ENCODE results near the gene PIP4P1. TPM values are rescaled to one million over a fixed set of nuclear protein-coding genes. Genes with fewer than 3 reads are reported as not detected.

The PIP4P1 gene
- total RNA-seq, 2 experiments from 2014 or later: 31.6 to 32.3 TPM

GRCh38 chr14:20470603-20470901, 9.3 kb upstream of the PIP4P1 start:
- H3K27me3 Mint-ChIP-seq (ENCODE audit: low read depth): no peaks in the 10 kb centered on the region
- CTCF ChIA-PET: interaction anchor here (1.1 to 1.6 kb wide), 6 partner anchors 14 to 143 kb away, joined by 3 to 7 read pairs (median 3); partner anchors contain the start of gene TEP1
- DNase-seq: no peak
- H3K4me3 Mint-ChIP-seq: peak overlapping the region; percentile 88
- H3K36me3 Mint-ChIP-seq (ENCODE audit: low read depth): peaks cover 50% of the 10 kb centered on the region
- H3K4me1 Mint-ChIP-seq (ENCODE audit: low read depth): peaks cover 48% of the 10 kb centered on the region
- H3K27ac Mint-ChIP-seq: peak overlapping the region; percentile 97
- no peaks in the 10 kb centered on the region for H3K9me3 Mint-ChIP-seq
- intact Hi-C loops (cut with micrococcal nuclease): loop anchor here (1.0 kb wide), 3 partner anchors 15 to 29 kb away; partner anchors contain the start of gene APEX1

GRCh38 chr14:20469890-20470602, 8.8 kb upstream of the PIP4P1 start:
- H3K36me3 Mint-ChIP-seq (ENCODE audit: low read depth): peaks cover 44% of the 10 kb centered on the region
- intact Hi-C loops (cut with micrococcal nuclease): loop anchor here (1.0 to 10.0 kb wide), 11 partner anchors 7 to 505 kb away; partner anchors contain the start of genes APEX1, PARP2 and PIP4P1
- H3K27ac Mint-ChIP-seq: peak overlapping the region; percentile 97
- CTCF ChIA-PET: interaction anchor here (1.1 to 1.6 kb wide), 6 partner anchors 14 to 137 kb away, joined by 3 to 7 read pairs (median 4); partner anchors contain the start of gene TEP1
- H3K9me3 Mint-ChIP-seq: no peaks in the 10 kb centered on the region
- peak; percentile 84 for DNase-seq
- no peaks in the 10 kb centered on the region for H3K27me3 Mint-ChIP-seq (ENCODE audit: low read depth)
- peak overlapping the region; percentile 88 for H3K4me3 Mint-ChIP-seq
- H3K4me1 Mint-ChIP-seq (ENCODE audit: low read depth): peaks cover 43% of the 10 kb centered on the region

- CTCF ChIA-PET: interaction anchor here (0.9 to 1.6 kb wide), 6 partner anchors 13 to 138 kb away, joined by 3 to 7 read pairs (median 5); partner anchors contain the start of genes APEX1 and OSGEP
Measured at GRCh38 chr14:20469242-20469889, 8.1 kb upstream of the PIP4P1 start, which contains the start of gene PNP. Gene PNP, plus strand, starts transcription at chr14:20469406. Its CDS starts 119 bp downstream, at chr14:20469525.

GRCh38 chr14:20468764-20469241, 7.6 kb upstream of the PIP4P1 start:
- H3K27me3 Mint-ChIP-seq (ENCODE audit: low read depth): no peaks in the 10 kb centered on the region
- no peaks in the 10 kb centered on the region for H3K9me3 Mint-ChIP-seq
- CTCF ChIA-PET: interaction anchor here (0.9 to 1.1 kb wide), 2 partner anchors 14 to 26 kb away, joined by 4 to 6 read pairs; partner anchors contain the start of genes APEX1 and OSGEP
- peak overlapping the region; percentile 97 for H3K27ac Mint-ChIP-seq
- peaks cover 32% of the 10 kb centered on the region for H3K36me3 Mint-ChIP-seq (ENCODE audit: low read depth)
- intact Hi-C loops (cut with micrococcal nuclease): loop anchor here (1.0 to 10.0 kb wide), 8 partner anchors 8 to 506 kb away; partner anchors contain the start of genes PARP2 and PIP4P1
- peaks cover 30% of the 10 kb centered on the region for H3K4me1 Mint-ChIP-seq (ENCODE audit: low read depth)
- H3K4me3 Mint-ChIP-seq: peak overlapping the region; percentile 88
- DNase-seq: no peak

More at GRCh38 chr14:20469242-20469889, 8.1 kb upstream of the PIP4P1 start, which contains the start of gene PNP:
- no peaks in the 10 kb centered on the region for H3K27me3 Mint-ChIP-seq (ENCODE audit: low read depth)
- intact Hi-C loops (cut with micrococcal nuclease): loop anchor here (1.0 to 10.0 kb wide), 8 partner anchors 8 to 505 kb away; partner anchors contain the start of genes PARP2 and PIP4P1
- peak within 1 kb of the TSS; percentile 97 for H3K27ac Mint-ChIP-seq
- H3K4me3 Mint-ChIP-seq: peak within 1 kb of the TSS; percentile 88
- H3K4me1 Mint-ChIP-seq (ENCODE audit: low read depth): peaks cover 36% of the 10 kb centered on the region
- no peaks in the 10 kb centered on the region for H3K9me3 Mint-ChIP-seq
- peaks cover 38% of the 10 kb centered on the region for H3K36me3 Mint-ChIP-seq (ENCODE audit: low read depth)
- DNase-seq: peak; percentile 91

GRCh38 chr14:20460458-20461224, 593 bp downstream of the PIP4P1 start:
- DNase-seq: peak; percentile 58
- peaks cover 29% of the 10 kb centered on the region for H3K4me1 Mint-ChIP-seq (ENCODE audit: low read depth)
- H3K27me3 Mint-ChIP-seq (ENCODE audit: low read depth): no peaks in the 10 kb centered on the region
- H3K9me3 Mint-ChIP-seq: no peaks in the 10 kb centered on the region
- intact Hi-C loops (cut with micrococcal nuclease): loop anchor here (1.0 to 10.0 kb wide), 9 partner anchors 9 to 807 kb away; partner anchors contain the start of genes HNRNPC, PARP2, PNP and TEP1
- peaks cover 29% of the 10 kb centered on the region for H3K36me3 Mint-ChIP-seq (ENCODE audit: low read depth)
- peak overlapping the region; percentile 93 for H3K27ac Mint-ChIP-seq
- H3K4me3 Mint-ChIP-seq: peak overlapping the region; percentile 92
- CTCF ChIA-PET: interaction anchor here (0.6 to 3.2 kb wide), 5 partner anchors 46 to 405 kb away, joined by 4 to 16 read pairs (median 4); partner anchors contain the start of genes CCNB1IP1 and PARP2

- H3K27ac Mint-ChIP-seq: peak overlapping the region; percentile 47
- intact Hi-C loops (cut with micrococcal nuclease): no loop called here
- H3K9me3 Mint-ChIP-seq: no peaks in the 10 kb centered on the region
- H3K27me3 Mint-ChIP-seq (ENCODE audit: low read depth): no peaks in the 10 kb centered on the region
- H3K4me1 Mint-ChIP-seq (ENCODE audit: low read depth): peaks cover 29% of the 10 kb centered on the region
- peaks cover 29% of the 10 kb centered on the region for H3K36me3 Mint-ChIP-seq (ENCODE audit: low read depth)
- no peak overlapping the region for H3K4me3 Mint-ChIP-seq
- DNase-seq: no peak
- CTCF ChIA-PET: no interaction called here
Measured at GRCh38 chr14:20458031-20458789, 3.0 kb downstream of the PIP4P1 start.

GRCh38 chr14:20456971-20457370, 4.3 kb downstream of the PIP4P1 start:
- peaks cover 38% of the 10 kb centered on the region for H3K36me3 Mint-ChIP-seq (ENCODE audit: low read depth)

GRCh38 chr14:20455355-20456300, 5.6 kb downstream of the PIP4P1 start:
- Mint-ChIP-seq H3K27ac (no peak overlapping the region), H3K36me3 (ENCODE audit: low read depth) (peaks cover 42% of the 10 kb centered on the region)
- DNase-seq: peak; percentile 63

More at GRCh38 chr14:20456971-20457370, 4.3 kb downstream of the PIP4P1 start:
- DNase-seq: no peak
- intact Hi-C loops (cut with micrococcal nuclease): no loop called here
- H3K27me3 Mint-ChIP-seq (ENCODE audit: low read depth): no peaks in the 10 kb centered on the region
- no peaks in the 10 kb centered on the region for H3K9me3 Mint-ChIP-seq
- peaks cover 35% of the 10 kb centered on the region for H3K4me1 Mint-ChIP-seq (ENCODE audit: low read depth)
- H3K27ac Mint-ChIP-seq: no peak overlapping the region
- CTCF ChIA-PET: interaction anchor here (4.6 kb wide), 1 partner anchor 42 kb away, joined by 33 read pairs; the partner anchor contains the start of gene TEP1
- H3K4me3 Mint-ChIP-seq: no peak overlapping the region

GRCh38 chr14:20454516-20455354, 6.5 kb downstream of the PIP4P1 start, which contains the start of the genes APEX1 and OSGEP:
Gene APEX1, plus strand, starts transcription at chr14:20455226. Its CDS starts 420 bp downstream, at chr14:20455646.
Gene OSGEP, minus strand, starts transcription at chr14:20454812. Its CDS starts 129 bp downstream, at chr14:20454683.
- Mint-ChIP-seq H3K27ac (no peak within 1 kb of the TSS), H3K36me3 (ENCODE audit: low read depth) (peaks cover 40% of the 10 kb centered on the region), H3K9me3 (no peaks in the 10 kb centered on the region), H3K4me3 (peak within 1 kb of the TSS; percentile 52), H3K27me3 (ENCODE audit: low read depth) (no peaks in the 10 kb centered on the region), H3K4me1 (ENCODE audit: low read depth) (peaks cover 31% of the 10 kb centered on the region)
- CTCF ChIA-PET: interaction anchor here (0.6 to 4.6 kb wide), 10 partner anchors 15 to 417 kb away, joined by 3 to 33 read pairs (median 4); partner anchors contain the start of genes PARP2, PNP and TEP1
- DNase-seq: peak; percentile 99
- intact Hi-C loops (cut with micrococcal nuclease): loop anchor here (1.0 kb wide), 11 partner anchors 13 to 228 kb away; partner anchors contain the start of genes CCNB1IP1, PARP2 and TEP1

More at GRCh38 chr14:20455355-20456300, 5.6 kb downstream of the PIP4P1 start:
- Mint-ChIP-seq H3K9me3 (no peaks in the 10 kb centered on the region), H3K4me3 (no peak overlapping the region), H3K27me3 (ENCODE audit: low read depth) (no peaks in the 10 kb centered on the region), H3K4me1 (ENCODE audit: low read depth) (peaks cover 36% of the 10 kb centered on the region)
- CTCF ChIA-PET: interaction anchor here (0.7 to 4.6 kb wide), 11 partner anchors 14 to 226 kb away, joined by 3 to 33 read pairs (median 4); partner anchors contain the start of genes PARP2, PNP and TEP1
- intact Hi-C loops (cut with micrococcal nuclease): loop anchor here (1.0 kb wide), 11 partner anchors 14 to 227 kb away; partner anchors contain the start of genes CCNB1IP1, PARP2 and TEP1
